ENCODE data around the gene CADM1. TPM values are rescaled to one million over a fixed set of nuclear protein-coding genes. Genes with fewer than 3 reads are reported as not detected.
A peak's percentile ranks its signal among the peaks of the same experiment; 100 is the strongest.

Gene CADM1
- total and polyA plus RNA-seq, 4 donors, result 13.0 to 40.6 (median 28.9) TPM

DNA sequence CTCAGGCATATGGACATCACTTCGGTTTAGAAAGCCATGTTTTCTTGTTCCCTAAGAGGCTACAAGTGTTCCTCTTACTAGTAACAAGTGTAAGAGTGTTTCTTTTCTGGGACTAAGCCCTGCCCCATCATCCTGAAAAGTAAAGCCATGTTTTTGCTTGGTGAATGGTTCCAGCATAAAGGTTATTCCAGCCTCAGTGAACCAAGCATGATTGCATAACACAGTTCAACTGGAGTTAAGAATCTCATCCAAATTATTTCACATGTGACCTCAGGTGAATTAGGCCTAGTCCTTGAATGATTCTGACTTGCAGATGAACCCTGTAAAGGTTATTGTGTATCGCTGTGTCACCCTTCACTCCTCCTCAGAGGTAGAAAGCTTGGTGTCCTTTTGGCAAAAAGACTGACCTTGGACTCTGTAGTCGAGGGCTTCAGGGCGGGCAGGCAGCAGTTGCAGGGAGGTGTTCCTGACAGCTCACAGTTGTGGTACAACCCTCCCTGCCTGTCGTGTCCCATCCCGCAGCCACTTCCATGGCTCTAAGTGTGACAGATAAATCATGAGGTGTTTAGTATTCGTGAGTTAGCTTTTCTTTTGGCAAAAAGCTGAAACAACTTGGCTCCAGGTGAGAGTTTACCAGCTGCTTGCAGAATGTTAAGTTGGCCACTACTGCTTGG lies 321.8 kb downstream of the CADM1 start:
- 80% methylated on average over 7 of the region's 7 CpGs for WGBS
- H3K9ac ChIP-seq (ENCODE audit: low read depth in 1 of 2, low read length in 2 of 2), result no peak overlapping the region
- H3K27me3 ChIP-seq (ENCODE audit: control insufficient read depth in 4 of 4, insufficient read depth in 4 of 4, low read length in 3 of 4), result no peaks in the 10 kb centered on the region
- H3K27ac ChIP-seq (ENCODE audit: low read depth in 1 of 2, low read length in 2 of 2), result no peak overlapping the region
- no peak overlapping the region for H3K4me3 ChIP-seq (ENCODE audit: low read depth in 1 of 3, low read length in 3 of 3)
- TF ChIP-seq HNF4G (IDR thresholded peaks at IDR 0.05) (no peak), HNF4A (conservative IDR thresholded peaks at IDR 0.05) (peak in 1 of 2 donors; percentile 13), RXRA (IDR thresholded peaks at IDR 0.05) (peak; percentile 39 to 81)
- no peaks in the 10 kb centered on the region for H3K4me1 ChIP-seq (ENCODE audit: control insufficient read depth in 4 of 4, insufficient read depth in 4 of 4, low read length in 3 of 4)
- no peaks in the 10 kb centered on the region for H3K9me3 ChIP-seq (ENCODE audit: control insufficient read depth in 4 of 4, low read length in 3 of 4)
- no peaks in the 10 kb centered on the region for H3K36me3 ChIP-seq (ENCODE audit: control insufficient read depth in 4 of 4, insufficient read depth in 3 of 4, low read depth in 1 of 4, low read length in 3 of 4)
- DNase-seq (ENCODE audit: low spot score), result no peak

- no peak overlapping the region for H3K4me3 ChIP-seq (ENCODE audit: low read depth in 1 of 3, low read length in 3 of 3)
- no peak for DNase-seq (ENCODE audit: low spot score)
- no peak overlapping the region for H3K9ac ChIP-seq (ENCODE audit: low read depth in 1 of 2, low read length in 2 of 2)
- WGBS, result 88% methylated on average over 12 of the region's 12 CpGs
- H3K36me3 ChIP-seq (ENCODE audit: control insufficient read depth in 4 of 4, insufficient read depth in 3 of 4, low read depth in 1 of 4, low read length in 3 of 4), result no peaks in the 10 kb centered on the region
- H3K4me1 ChIP-seq (ENCODE audit: control insufficient read depth in 4 of 4, insufficient read depth in 4 of 4, low read length in 3 of 4), result no peaks in the 10 kb centered on the region
- H3K9me3 ChIP-seq (ENCODE audit: control insufficient read depth in 4 of 4, low read length in 3 of 4), result no peaks in the 10 kb centered on the region
- TF ChIP-seq REST (IDR thresholded peaks at IDR 0.05), result no peak
- no peak for TF ChIP-seq YY1 (IDR thresholded peaks at IDR 0.05)
- no peak for TF ChIP-seq RXRA (IDR thresholded peaks at IDR 0.05)
- no peak for TF ChIP-seq HNF4A (conservative IDR thresholded peaks at IDR 0.05)
- TF ChIP-seq, protein P1, sequence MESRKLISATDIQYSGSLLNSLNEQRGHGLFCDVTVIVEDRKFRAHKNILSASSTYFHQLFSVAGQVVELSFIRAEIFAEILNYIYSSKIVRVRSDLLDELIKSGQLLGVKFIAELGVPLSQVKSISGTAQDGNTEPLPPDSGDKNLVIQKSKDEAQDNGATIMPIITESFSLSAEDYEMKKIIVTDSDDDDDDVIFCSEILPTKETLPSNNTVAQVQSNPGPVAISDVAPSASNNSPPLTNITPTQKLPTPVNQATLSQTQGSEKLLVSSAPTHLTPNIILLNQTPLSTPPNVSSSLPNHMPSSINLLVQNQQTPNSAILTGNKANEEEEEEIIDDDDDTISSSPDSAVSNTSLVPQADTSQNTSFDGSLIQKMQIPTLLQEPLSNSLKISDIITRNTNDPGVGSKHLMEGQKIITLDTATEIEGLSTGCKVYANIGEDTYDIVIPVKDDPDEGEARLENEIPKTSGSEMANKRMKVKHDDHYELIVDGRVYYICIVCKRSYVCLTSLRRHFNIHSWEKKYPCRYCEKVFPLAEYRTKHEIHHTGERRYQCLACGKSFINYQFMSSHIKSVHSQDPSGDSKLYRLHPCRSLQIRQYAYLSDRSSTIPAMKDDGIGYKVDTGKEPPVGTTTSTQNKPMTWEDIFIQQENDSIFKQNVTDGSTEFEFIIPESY (IDR thresholded peaks at IDR 0.05), result no peak
- no peak for TF ChIP-seq ATF3 (IDR thresholded peaks at IDR 0.05)
- no peak for TF ChIP-seq EGR1 (IDR thresholded peaks at IDR 0.05; ENCODE audit: low read depth in 2 of 2)
- TF ChIP-seq MAX (IDR thresholded peaks at IDR 0.05), result no peak
- H3K27ac ChIP-seq (ENCODE audit: low read depth in 1 of 2, low read length in 2 of 2), result no peak overlapping the region
- H3K27me3 ChIP-seq (ENCODE audit: control insufficient read depth in 4 of 4, insufficient read depth in 4 of 4, low read length in 3 of 4), result no peaks in the 10 kb centered on the region
Observed at GRCh38 chr11:115181538-115181937, 322.7 kb downstream of the CADM1 start.

DNA sequence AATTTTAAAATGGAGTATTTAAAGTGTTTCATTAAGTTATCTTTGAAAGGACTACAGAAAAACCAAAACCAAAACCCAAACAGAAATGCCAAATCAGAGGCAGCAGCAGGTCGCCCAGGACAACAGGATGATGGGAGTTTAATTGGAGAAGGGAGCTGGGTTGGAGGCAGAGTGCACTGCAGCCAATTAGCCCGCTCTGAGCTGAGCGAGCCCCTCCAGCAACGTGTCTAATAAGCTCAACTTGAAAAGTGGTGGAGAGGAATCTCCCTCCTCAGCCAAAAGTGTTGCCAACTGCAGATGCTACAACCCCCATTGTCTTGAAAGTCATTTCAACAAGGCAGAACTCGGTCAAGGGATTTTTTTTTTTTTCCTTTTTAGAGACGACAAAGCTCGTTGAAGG lies 323.9 kb downstream of the CADM1 start:
- DNase-seq (ENCODE audit: low spot score), result no peak
- WGBS, result 90% methylated on average over 7 of the region's 7 CpGs
- no peak for TF ChIP-seq CTCF (IDR thresholded peaks at IDR 0.05; ENCODE audit: low read depth, low read length, missing input control)
- no peak for TF ChIP-seq NR2F2 (IDR thresholded peaks at IDR 0.05)
- no peak for TF ChIP-seq SP1 (IDR thresholded peaks at IDR 0.05)
- TF ChIP-seq ATF3 (IDR thresholded peaks at IDR 0.05), result no peak
- TF ChIP-seq, protein P1 (IDR thresholded peaks at IDR 0.05), result no peak
- Histone ChIP-seq H3K27ac (ENCODE audit: low read depth in 1 of 2, low read length in 2 of 2) (no peak overlapping the region), H3K4me1 (ENCODE audit: control insufficient read depth in 4 of 4, insufficient read depth in 4 of 4, low read length in 3 of 4) (no peaks in the 10 kb centered on the region), H3K9ac (ENCODE audit: low read depth in 1 of 2, low read length in 2 of 2) (no peak overlapping the region), H3K27me3 (ENCODE audit: control insufficient read depth in 4 of 4, insufficient read depth in 4 of 4, low read length in 3 of 4) (no peaks in the 10 kb centered on the region), H3K9me3 (ENCODE audit: control insufficient read depth in 4 of 4, low read length in 3 of 4) (no peaks in the 10 kb centered on the region), H3K4me3 (ENCODE audit: low read depth in 1 of 3, low read length in 3 of 3) (no peak overlapping the region), H3K36me3 (ENCODE audit: control insufficient read depth in 4 of 4, insufficient read depth in 3 of 4, low read depth in 1 of 4, low read length in 3 of 4) (no peaks in the 10 kb centered on the region)

Data from liver (tissue), 9 donors.